GM21381 (cell line): Measurements from ENCODE around the gene SPIN2B.

ENCODE experiments used
- ATAC-seq: cut with Tn5 transposase; IDR thresholded peaks from one replicate; pipeline ENCODE4 v1.9.1; 2021; ENCODE audit warnings: mild to moderate bottlenecking, moderate library complexity; ENCODE audit not compliant: unreplicated experiment

The SPIN2B gene

GRCh38 chrX:57074458-57074857 lies 46.9 kb downstream of the SPIN2B start:
- ATAC-seq, result no peak

GRCh38 chrX:57070185-57070984 lies 51.0 kb downstream of the SPIN2B start:
- ATAC-seq, result no peak
